KBM-7 (cell line): ENCODE data around the gene UBAP2L.

Source experiments
- DNase-seq: peaks from one replicate; pipeline ENCODE4 v3.0.0-alpha.2; 2015
- in situ Hi-C: fragments of 300-500 bp; cut with MboI; formaldehyde crosslinking; loops from 2 replicates; pipeline ENCODE4 v1.14.3; 2020; ENCODE audit warnings: low sequenced_read_pairs, low pct_unique_long_range_greater_than_20kb, mixed read lengths

UBAP2L gene

DNA sequence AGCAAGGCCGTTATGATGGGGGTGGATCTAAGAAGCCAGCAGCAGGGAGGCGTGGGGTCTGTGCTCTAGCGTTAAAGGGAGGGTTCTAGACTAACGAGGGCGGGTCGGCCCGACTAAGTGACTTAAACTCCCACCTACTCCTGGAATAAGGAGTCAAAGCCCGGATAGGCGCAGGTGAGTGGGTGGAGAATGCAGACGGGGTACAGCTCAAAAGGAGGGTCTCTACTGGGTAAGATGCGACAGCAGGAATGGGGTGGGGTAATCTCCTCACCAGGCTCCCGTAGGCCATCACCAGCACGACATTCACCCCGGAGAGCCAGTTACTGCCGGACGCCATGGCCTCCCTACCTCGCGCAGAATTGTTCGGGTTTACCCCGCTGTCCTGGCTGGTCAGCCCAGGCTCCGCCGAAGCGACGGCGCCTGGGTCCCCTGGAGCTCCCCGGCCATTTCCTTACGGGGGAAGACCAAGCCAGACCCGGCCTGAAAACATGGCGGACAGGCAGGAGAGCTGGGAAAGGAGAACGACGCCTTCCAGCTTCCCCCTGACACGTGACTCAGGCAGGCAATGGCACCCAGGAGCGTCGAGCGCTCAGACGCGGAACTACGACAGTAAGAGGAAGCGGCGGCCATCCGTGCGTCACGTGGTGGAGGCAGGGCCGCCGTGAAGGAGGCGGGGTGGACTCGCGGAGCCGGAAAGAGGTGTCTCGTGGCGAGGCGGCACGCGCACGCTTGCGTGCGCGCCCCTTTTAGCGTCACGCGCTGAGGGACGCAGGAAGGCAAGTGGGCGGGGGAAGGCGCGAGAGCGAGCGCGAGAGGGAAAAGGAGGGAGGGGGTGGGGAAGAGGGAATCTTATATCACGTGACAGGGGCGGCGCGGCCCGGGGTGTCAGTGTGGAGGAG is at the start of gene UBAP2L:
Gene UBAP2L (plus strand): TSS at position 885 of the 899 bp plus-strand sequence. CDS start 4,169 bp downstream, outside the sequence.
- in situ Hi-C loops = no loop called here
- peak; percentile 100 for DNase-seq

DNA sequence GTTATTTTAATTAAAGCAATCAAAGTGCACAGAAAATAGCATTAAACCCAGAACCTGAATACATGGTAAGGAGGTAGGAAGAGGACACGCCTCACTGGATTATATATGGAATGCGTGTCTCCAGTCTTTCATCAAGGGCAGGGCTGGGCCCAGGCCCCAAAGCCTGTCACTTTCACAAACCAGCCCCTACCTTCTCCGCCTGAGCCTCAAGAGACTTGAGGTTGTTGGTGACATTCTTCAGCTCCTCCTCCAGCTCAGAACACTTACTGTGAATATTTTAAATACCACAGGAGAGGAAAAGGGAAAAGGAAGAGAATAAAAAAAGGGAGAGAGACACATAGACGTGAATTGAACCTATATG is 49.6 kb upstream of the UBAP2L start:
- in situ Hi-C loops = no loop called here
- no peak for DNase-seq

DNA sequence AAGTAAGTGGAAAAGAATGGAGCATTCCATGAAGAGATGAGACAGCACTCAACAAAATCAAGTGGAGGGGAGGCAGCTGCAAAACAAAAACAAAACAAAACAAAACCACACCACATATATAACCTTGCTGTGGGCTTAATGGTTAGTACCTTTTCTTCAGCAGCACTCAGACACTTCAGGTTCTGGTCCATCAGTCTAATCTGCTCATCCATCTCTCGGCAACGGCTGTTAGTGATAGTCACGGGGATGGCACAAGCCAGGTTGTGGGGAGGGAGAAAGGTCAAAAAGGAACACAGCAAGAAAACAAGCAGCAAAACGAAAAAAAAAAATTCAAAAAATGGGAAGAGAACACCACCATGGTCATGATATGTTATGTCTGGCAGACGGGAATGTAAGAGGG is 48.9 kb upstream of the UBAP2L start:
- DNase-seq = no peak
- in situ Hi-C loops = no loop called here

- no peak for DNase-seq
- in situ Hi-C loops = no loop called here
Observed at GRCh38 chr1:154174654-154175053, 46.1 kb upstream of the UBAP2L start.

GRCh38 chr1:154176337-154176736 is 44.4 kb upstream of the UBAP2L start:
- DNase-seq = peak; percentile 53
- in situ Hi-C loops = no loop called here

- DNase-seq = no peak
- in situ Hi-C loops = no loop called here
Observed at GRCh38 chr1:154178013-154178412, 42.7 kb upstream of the UBAP2L start.

DNA sequence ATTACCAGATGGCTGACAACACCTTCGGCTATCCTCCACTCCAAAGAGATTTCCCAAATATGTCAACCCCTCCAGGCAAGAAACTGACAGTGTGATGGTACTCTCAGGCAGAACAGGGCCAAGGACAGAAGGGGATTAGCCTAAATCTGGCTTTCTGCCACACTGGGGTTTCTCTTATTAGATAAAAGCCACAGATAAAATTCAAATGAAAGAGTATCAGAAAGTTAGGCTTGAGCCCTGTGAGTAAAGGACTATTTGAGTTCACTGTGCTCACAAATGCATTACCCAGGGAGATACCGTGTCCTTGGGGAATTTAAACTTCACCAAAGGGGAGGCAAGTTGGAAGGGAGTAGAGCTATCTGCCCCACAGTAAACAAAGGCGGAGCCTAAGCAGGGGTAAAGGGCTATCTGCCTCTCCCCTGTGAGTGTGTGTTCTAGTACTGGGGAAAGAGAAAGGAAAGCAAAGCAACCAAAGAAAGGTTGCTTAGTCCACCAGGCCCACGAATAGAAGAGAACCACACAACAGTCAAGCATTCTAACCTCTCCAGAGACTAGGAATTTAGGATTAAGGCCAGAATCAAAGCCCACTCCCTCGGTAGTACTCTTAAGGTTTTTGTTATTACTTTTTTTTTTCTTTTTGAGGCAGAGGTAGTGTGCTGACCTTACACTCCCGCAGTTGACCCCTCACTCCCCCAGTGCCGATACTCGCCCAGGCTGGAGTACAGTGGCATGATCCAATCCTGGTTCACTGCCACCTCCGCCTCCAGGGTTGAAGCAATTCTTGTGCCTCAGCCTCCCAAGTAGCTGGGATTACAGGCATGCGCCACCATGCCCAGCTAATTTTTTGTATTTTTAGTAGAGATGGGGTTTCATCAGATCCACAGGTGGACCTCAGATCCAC is 41.6 kb upstream of the UBAP2L start:
- in situ Hi-C loops = no loop called here
- DNase-seq = no peak

- in situ Hi-C loops = no loop called here
- peak; percentile 81 for DNase-seq
Observed at GRCh38 chr1:154179946-154180687, 40.6 kb upstream of the UBAP2L start.

DNA sequence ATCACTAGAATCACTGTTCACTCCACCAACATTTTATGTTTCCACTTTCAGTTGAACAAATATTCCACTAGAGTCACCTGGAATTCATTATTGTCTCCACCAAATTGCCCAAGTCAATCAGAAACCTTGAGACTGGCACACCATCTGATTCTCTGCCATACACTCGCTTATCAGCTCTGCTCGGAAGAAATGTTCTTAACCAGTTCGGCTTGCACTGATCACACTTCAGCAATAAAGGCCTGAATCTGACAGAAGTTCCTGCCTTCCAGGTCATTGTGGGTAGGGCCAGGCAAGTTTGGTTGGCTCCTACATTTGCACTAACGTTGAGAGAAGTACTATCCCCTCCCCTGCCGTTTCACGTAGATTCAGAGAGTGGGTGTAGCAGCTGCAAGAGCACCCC is 38.8 kb upstream of the UBAP2L start:
- in situ Hi-C loops = no loop called here
- no peak for DNase-seq

- in situ Hi-C loops = no loop called here
- DNase-seq = peak; percentile 97
Observed at GRCh38 chr1:154182344-154183045, 38.3 kb upstream of the UBAP2L start.

- peak; percentile 98 for DNase-seq
- in situ Hi-C loops = no loop called here
Observed at GRCh38 chr1:154183046-154183915, 37.5 kb upstream of the UBAP2L start.

- in situ Hi-C loops = no loop called here
- DNase-seq = peak; percentile 89
Observed at GRCh38 chr1:154186177-154186576, 34.6 kb upstream of the UBAP2L start.

- DNase-seq = no peak
- in situ Hi-C loops = no loop called here
Observed at GRCh38 chr1:154186852-154187501, 33.8 kb upstream of the UBAP2L start.

- in situ Hi-C loops = no loop called here
- no peak for DNase-seq
Observed at GRCh38 chr1:154190550-154190949, 30.2 kb upstream of the UBAP2L start.

DNA sequence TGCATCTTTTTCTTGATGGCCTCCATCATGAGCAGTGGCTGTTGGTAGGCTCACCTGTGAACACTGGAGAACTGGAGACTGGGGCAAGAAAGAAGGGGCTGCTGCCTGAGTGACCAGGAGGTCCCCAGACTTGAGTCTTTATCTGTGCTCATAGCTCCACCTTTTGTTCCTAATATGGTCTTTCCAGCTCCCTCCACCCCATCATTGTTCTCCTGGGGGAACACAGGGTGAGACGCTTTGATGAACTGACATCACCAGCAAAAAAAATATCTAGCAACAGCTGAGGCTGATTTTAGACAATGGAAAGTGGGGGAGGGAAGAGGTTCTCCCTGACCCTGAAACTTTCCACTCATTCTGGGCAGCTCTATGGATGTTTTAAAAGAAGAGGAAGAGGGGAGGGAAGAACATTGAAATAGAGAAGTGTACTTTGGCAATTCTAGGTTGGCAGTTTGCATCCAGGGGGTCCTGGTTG is 28.7 kb upstream of the UBAP2L start, which contains the start of gene TPM3:
Gene TPM3 (minus strand): TSS at position 111 of the 472 bp plus-strand sequence. CDS start 82 bp downstream, at position 29.
- in situ Hi-C loops = no loop called here
- DNase-seq = peak; percentile 77

DNA sequence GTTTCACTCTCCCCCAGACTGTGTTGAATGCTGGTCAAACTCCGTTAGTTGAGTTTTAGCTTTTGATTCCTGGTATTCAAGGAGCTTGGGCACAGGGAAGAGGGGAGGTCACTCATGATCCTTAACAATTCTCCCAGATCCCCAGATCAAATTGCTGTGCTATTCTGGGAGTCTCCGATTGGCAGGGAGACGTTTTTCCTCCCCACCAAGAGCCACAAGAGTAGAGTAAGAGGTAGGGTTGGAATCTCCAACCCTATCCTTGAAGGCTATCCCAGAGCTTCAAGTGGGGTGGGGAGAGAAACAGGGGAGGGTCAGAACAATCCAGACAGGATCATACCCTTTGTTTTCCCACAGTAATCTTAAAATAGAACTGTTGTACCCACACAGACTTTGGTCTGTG is 28.3 kb upstream of the UBAP2L start:
- in situ Hi-C loops = no loop called here
- no peak for DNase-seq

DNA sequence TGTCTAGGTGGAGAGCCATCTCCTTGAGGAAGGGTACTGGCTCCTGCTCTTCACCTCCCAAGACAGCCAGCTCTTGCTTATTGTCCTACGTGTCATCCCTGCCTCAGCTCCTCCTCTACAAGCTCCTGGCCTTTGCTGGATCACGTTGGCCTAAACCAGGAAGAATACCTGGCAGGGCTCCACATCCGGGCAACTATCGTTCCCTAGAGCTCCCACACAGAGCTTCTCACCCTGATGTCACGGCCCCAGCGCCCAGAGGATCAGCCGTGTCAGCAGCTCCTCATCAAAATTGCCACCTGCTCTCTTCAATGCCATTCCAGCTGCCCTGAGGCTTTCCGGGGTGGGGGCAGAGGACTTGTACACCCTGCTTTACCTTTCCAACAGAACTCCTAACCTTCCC is 26.9 kb upstream of the UBAP2L start:
- in situ Hi-C loops = no loop called here
- no peak for DNase-seq
